Measurements from ENCODE around the gene PFDN1. TPM values are rescaled to one million over a fixed set of nuclear protein-coding genes. Genes with fewer than 3 reads are reported as not detected.

PFDN1 gene
- total and polyA plus RNA-seq, 9 of the 15 experiments (the other 6 are each of a cell fraction or from before 2014, with no cell fraction given) = 45.5 to 215 (median 78.0) TPM

DNA sequence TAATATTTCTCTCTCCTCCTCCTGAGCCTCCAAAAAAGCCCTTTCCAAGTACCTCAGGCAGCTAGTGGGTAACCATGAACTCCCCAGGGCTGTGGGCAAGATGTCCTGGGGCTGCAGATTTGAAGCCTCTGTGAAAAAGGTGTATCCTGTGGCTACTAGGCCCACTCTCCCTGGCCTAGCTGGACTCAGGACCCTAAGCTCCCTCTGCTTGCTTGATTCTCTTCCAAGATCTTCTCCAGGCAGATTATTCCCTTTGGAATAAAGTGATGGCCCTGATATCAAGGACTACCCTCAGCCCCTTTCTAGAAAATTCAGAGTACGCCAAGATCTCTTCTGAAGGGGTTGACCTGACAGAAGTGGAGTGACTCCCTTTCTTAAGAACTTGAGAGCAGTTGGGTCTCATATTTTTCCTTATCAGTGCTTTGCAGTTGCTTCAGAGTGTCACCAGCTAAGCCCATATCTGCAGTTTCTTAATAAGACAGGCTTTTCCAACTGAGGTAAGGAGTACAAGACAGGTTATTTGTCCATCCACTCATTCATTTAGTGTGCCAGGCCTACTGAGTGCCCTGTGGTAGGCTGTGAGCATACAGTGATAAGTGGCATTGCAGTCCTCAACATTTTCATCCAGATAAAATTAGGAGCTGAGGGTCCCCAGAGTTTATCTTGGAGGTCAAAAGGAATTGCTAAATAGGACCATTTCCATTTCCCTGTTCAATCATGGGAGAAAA is 85.4 kb downstream of the PFDN1 start (continued):
- TF ChIP-seq ZNF584 (CRISPR knock-in tag; IDR thresholded peaks at IDR 0.05; ENCODE audit: low read depth) (peak; percentile 45; the same call in 1 of the 2 replicates), NR4A1 (CRISPR knock-in tag; IDR thresholded peaks at IDR 0.05) (0 out of 2 replicates have a peak, but pooled peaks have one; percentile 13), NR4A1 (tag; IDR thresholded peaks at IDR 0.05) (peak; percentile 63; the same call in 1 of the 2 replicates), NR2C2 (CRISPR knock-in tag; IDR thresholded peaks at IDR 0.05) (no peak), NR2C2 (tag; IDR thresholded peaks at IDR 0.05) (0 out of 2 replicates have a peak, but pooled peaks have one; percentile 50), ZNF780A (CRISPR knock-in tag; IDR thresholded peaks at IDR 0.05) (no peak), ZNF24 (IDR thresholded peaks at IDR 0.05) (peak; percentile 76), CXXC5 (CRISPR knock-in tag; IDR thresholded peaks at IDR 0.05) (peak; percentile 47), SREBF2 (CRISPR knock-in tag; IDR thresholded peaks at IDR 0.05) (no peak), FOXM1 (IDR thresholded peaks at IDR 0.05; ENCODE audit: low read depth) (peak; percentile 89), FOXM1 (CRISPR knock-in tag; IDR thresholded peaks at IDR 0.05; ENCODE audit: low read depth) (no peak), HSF4 (CRISPR knock-in tag; IDR thresholded peaks at IDR 0.05; ENCODE audit: borderline replicate concordance) (0 out of 2 replicates have a peak, but pooled peaks have one; percentile 32), RBBP5 (IDR thresholded peaks at IDR 0.05; ENCODE audit: borderline replicate concordance, insufficient read depth, low read length, poor library complexity, severe bottlenecking) (peak; percentile 57), MEIS2 (IDR thresholded peaks at IDR 0.05; ENCODE audit: partially characterized antibody) (peak; percentile 94), NR3C1 (CRISPR knock-in tag; IDR thresholded peaks at IDR 0.05) (no peak), ZKSCAN1 (IDR thresholded peaks at IDR 0.05; ENCODE audit: low read depth, low read length) (peak; percentile 91), FOXJ3 (CRISPR knock-in tag; IDR thresholded peaks at IDR 0.05) (no peak), POLR2A (conservative IDR thresholded peaks at IDR 0.05) (no peak), GATAD2B (IDR thresholded peaks at IDR 0.05; ENCODE audit: borderline replicate concordance) (peak; percentile 58; the same call in 1 of the 2 replicates), SMARCC2 (IDR thresholded peaks at IDR 0.05; ENCODE audit: low read depth) (peak; percentile 97)
- TF ChIP-seq, protein P1, sequence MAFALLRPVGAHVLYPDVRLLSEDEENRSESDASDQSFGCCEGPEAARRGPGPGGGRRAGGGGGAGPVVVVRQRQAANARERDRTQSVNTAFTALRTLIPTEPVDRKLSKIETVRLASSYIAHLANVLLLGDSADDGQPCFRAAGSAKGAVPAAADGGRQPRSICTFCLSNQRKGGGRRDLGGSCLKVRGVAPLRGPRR (CRISPR knock-in tag; IDR thresholded peaks at IDR 0.05) = 0 out of 2 replicates have a peak, but pooled peaks have one; percentile 31
- TF ChIP-seq, protein P2, sequence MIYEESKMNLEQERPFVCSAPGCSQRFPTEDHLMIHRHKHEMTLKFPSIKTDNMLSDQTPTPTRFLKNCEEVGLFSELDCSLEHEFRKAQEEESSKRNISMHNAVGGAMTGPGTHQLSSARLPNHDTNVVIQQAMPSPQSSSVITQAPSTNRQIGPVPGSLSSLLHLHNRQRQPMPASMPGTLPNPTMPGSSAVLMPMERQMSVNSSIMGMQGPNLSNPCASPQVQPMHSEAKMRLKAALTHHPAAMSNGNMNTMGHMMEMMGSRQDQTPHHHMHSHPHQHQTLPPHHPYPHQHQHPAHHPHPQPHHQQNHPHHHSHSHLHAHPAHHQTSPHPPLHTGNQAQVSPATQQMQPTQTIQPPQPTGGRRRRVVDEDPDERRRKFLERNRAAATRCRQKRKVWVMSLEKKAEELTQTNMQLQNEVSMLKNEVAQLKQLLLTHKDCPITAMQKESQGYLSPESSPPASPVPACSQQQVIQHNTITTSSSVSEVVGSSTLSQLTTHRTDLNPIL (CRISPR knock-in tag; IDR thresholded peaks at IDR 0.05) = no peak
- TF ChIP-seq, protein P3, sequence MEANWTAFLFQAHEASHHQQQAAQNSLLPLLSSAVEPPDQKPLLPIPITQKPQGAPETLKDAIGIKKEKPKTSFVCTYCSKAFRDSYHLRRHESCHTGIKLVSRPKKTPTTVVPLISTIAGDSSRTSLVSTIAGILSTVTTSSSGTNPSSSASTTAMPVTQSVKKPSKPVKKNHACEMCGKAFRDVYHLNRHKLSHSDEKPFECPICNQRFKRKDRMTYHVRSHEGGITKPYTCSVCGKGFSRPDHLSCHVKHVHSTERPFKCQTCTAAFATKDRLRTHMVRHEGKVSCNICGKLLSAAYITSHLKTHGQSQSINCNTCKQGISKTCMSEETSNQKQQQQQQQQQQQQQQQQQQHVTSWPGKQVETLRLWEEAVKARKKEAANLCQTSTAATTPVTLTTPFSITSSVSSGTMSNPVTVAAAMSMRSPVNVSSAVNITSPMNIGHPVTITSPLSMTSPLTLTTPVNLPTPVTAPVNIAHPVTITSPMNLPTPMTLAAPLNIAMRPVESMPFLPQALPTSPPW (CRISPR knock-in tag; IDR thresholded peaks at IDR 0.05) = peak; percentile 63
- TF ChIP-seq, protein P4, sequence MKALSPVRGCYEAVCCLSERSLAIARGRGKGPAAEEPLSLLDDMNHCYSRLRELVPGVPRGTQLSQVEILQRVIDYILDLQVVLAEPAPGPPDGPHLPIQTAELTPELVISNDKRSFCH (CRISPR knock-in tag; IDR thresholded peaks at IDR 0.05) = no peak
- TF ChIP-seq, protein P4 (tag; IDR thresholded peaks at IDR 0.05) = 0 out of 2 replicates have a peak, but pooled peaks have one; percentile 48

All from K562 (cell line).